ENCODE measurements around the gene NLGN1.
"Not testable (repeated sequence)": the region's sequence is repeated elsewhere in the genome, so short reads cannot be mapped to it uniquely, and the experiment has no call there.

NLGN1 gene

DNA sequence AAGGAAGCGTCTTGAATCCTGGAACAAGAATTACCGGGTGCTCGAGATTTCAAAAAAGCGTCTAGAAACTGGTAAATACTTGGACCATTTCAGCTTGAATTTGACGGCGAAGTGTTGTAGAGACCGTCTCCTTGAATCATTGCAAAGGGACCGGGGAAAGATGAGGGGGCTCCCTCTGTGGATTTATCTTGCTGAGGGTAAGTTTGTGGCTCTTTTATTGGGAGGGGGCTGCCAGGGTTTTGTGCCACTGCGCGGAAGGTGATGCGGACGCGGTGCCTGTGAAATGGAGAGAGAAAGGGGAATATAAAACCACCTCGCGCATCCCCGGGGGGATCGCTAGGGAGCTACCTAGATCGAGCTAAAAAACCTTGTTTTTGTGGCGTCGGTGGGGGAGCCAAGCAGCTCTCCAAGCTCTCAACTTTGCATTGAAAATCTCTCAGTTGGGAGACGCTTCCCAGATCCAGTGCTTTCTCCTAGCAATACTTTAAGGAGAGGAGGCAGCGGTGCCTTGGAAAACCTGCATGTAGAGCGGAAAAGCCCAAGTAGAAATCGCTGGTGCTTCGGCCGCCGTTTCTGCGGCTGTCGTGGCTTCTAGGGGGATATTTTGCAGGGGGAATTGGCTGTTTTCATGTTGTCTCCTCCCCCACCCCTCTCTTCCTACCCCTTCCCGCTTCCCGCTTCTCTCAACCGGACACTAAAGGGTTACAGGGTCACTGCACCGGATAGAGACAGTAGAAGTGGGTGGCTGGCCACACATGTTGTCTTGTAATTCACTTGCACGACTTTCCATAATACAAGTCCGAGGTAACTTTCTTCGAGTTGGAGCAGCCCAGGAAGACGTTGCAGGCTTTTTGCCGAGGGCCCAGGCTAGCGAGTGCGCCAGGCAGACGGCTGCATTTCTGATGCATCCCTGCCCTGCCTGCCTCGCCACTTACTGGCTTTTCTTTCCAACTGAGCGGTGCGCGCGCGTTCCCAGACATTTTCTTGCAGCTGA lies 187.6 kb downstream of the NLGN1 start:
- TF ChIP-seq, protein P1, sequence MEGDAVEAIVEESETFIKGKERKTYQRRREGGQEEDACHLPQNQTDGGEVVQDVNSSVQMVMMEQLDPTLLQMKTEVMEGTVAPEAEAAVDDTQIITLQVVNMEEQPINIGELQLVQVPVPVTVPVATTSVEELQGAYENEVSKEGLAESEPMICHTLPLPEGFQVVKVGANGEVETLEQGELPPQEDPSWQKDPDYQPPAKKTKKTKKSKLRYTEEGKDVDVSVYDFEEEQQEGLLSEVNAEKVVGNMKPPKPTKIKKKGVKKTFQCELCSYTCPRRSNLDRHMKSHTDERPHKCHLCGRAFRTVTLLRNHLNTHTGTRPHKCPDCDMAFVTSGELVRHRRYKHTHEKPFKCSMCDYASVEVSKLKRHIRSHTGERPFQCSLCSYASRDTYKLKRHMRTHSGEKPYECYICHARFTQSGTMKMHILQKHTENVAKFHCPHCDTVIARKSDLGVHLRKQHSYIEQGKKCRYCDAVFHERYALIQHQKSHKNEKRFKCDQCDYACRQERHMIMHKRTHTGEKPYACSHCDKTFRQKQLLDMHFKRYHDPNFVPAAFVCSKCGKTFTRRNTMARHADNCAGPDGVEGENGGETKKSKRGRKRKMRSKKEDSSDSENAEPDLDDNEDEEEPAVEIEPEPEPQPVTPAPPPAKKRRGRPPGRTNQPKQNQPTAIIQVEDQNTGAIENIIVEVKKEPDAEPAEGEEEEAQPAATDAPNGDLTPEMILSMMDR (conservative IDR thresholded peaks at IDR 0.05; ENCODE audit: low read length) = no peak; the same call in 1 of the 2 replicates
- H3K4me3 ChIP-seq (ENCODE audit: low read length) = peak overlapping the region; percentile 71
- DNase-seq (ENCODE audit: low read depth) = peak; percentile 77

DNA sequence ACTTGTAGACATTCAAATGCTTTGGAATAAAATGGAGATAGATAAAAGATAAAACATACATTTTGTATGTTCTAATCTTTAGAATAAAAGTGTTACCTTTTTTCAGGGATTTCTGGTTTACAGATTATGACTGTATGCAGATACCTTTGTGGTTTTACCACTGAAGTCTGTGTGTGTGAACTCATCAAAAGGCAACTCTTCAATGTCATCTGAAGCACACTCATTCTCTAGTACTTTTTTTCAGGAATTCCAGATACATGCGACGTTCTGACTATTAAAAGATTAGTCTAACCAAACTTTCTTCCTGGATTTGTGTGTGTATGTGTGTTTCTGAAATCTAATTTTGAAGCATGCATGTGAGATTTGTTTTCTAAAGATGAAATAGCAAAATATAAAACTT lies 188.6 kb downstream of the NLGN1 start:
- TF ChIP-seq, protein P1 (conservative IDR thresholded peaks at IDR 0.05; ENCODE audit: low read length) = no peak
- H3K4me3 ChIP-seq (ENCODE audit: low read length) = peak overlapping the region; percentile 71
- peak; percentile 23 for DNase-seq (ENCODE audit: low read depth)

- TF ChIP-seq, protein P1 (conservative IDR thresholded peaks at IDR 0.05; ENCODE audit: low read length) = no peak
- DNase-seq (ENCODE audit: low read depth) = no peak
- H3K4me3 ChIP-seq (ENCODE audit: low read length) = no peak overlapping the region
These were observed 189.5 kb downstream of the NLGN1 start for GRCh38 chr3:173587055-173587454.

DNA sequence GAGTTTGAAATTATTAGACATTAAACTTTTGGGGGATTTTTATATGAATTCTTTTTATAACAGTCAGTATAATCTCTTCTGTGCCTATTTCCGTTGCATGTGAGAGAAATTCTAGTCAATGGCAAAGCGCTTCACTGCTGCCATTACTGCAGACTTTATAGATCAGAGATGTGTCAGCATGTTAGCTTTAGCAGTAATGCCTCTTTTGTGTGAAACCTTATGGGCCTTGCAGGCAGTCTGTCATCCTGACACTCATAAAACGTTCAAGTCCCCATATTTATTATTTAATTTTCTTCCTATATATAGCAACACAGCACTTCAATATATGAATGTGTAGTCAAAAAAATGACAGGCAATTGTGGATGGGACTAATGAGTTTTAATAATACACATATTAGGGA lies 191.0 kb downstream of the NLGN1 start:
- H3K4me3 ChIP-seq (ENCODE audit: low read length) = no peak overlapping the region
- DNase-seq (ENCODE audit: low read depth) = no peak
- TF ChIP-seq, protein P1 (conservative IDR thresholded peaks at IDR 0.05; ENCODE audit: low read length) = no peak

DNA sequence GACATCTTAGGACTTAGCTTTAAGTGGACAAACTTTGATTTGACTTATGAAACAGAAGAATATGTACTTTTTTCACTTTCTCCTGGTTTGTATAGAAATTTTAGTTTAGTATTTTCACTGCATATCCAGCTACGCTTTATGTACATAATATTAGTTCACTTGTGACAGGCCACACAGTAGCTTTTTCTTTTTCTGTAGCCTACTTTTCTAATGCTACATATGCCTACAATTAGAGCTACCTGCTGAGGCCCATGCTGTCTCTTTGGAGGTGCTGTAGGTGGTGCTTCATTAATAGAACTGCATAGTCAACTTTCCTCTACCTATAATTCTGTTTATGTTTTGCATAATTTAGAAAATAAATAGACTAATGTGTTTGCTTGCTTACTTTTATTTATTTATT lies 191.6 kb downstream of the NLGN1 start:
- DNase-seq (ENCODE audit: low read depth) = no peak
- TF ChIP-seq, protein P1 (conservative IDR thresholded peaks at IDR 0.05; ENCODE audit: low read length) = no peak
- no peak overlapping the region for H3K4me3 ChIP-seq (ENCODE audit: low read length)

- TF ChIP-seq, protein P1 (conservative IDR thresholded peaks at IDR 0.05; ENCODE audit: low read length) = no peak
- H3K4me3 ChIP-seq (ENCODE audit: low read length) = no peak overlapping the region
- no peak for DNase-seq (ENCODE audit: low read depth)
These were observed 193.9 kb downstream of the NLGN1 start for GRCh38 chr3:173591401-173591800.

DNA sequence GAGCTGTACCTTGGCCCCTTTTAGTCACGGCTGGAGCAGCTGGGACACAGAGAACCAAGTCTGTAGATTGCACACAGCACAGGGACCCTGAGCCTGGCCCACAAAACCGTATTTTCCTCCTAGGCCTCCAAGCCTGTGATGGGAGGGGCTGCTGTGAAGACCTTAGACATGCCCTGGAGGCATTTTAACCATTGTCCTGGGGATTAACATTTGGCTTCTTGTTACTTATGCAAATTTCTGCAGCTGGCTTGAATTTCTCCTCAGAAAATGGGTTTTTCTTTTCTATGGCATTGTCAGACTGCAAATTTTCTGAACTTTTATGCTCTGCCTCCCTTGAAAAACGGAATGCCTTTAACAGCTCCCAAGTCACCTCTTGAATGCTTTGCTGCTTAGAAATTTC lies 197.3 kb downstream of the NLGN1 start:
- DNase-seq (ENCODE audit: low read depth); H3K4me3 ChIP-seq (ENCODE audit: low read length): not testable (repeated sequence)
